Upper lobe of right lung (tissue), 1 donor: Measurements from ENCODE around the gene DGKZ. TPM values are rescaled to one million over a fixed set of nuclear protein-coding genes. Genes with fewer than 3 reads are reported as not detected.

Experiments used
- ATAC-seq: fragments of 200-7000 bp; cut with Tn5 transposase; one replicate; pipeline ENCODE4 v1.9.1; 2020; ENCODE audit warnings: mild to moderate bottlenecking, moderate library complexity
- DNase-seq: peaks from one replicate; pipeline ENCODE4 v3.0.0-alpha.2; 2020
- H3K27ac ChIP-seq: fragments of 200-600 bp; one replicate; pipeline ENCODE4 v1.8.0; 2022
- H3K27me3 ChIP-seq: fragments of 200-600 bp; one replicate; pipeline ENCODE4 v1.8.0; 2022; ENCODE audit warnings: mild to moderate bottlenecking
- H3K36me3 ChIP-seq: fragments of 200-600 bp; one replicate; pipeline ENCODE4 v1.8.0; 2022
- H3K4me1 ChIP-seq: fragments of 200-600 bp; one replicate; pipeline ENCODE4 v1.8.0; 2022
- H3K4me3 ChIP-seq: fragments of 200-600 bp; one replicate; pipeline ENCODE4 v1.8.0; 2022; ENCODE audit warnings: mild to moderate bottlenecking
- H3K9me3 ChIP-seq: fragments of 200-600 bp; one replicate; pipeline ENCODE4 v1.8.0; 2022
- intact Hi-C: fragments of 100-400 bp; cut with DNase I; formaldehyde crosslinking; loops from one replicate; pipeline ENCODE4 v1.11.0; 2022
- total RNA-seq: library from RNA; stranded (reverse); fragmentation: NEBNext Ultra II Directional; extraction: Animal tissue kit (Norgen Biotek cat#: 25700); gene quantifications from one replicate; pipeline ENCODE4 v1.2.1, GENCODE V29; 2021
- TF ChIP-seq, protein P1 (sequence below): fragments of 200-600 bp; IDR thresholded peaks from one replicate; pipeline ENCODE4 v1.8.0; 2022; ENCODE audit warnings: antibody characterized with exemption
- donor health status: DM: no; HTN: yes; CAD: no; lungs with severe emphysema.

The DGKZ gene
- total RNA-seq, 1 donor from 2014 or later, result 50.4 TPM

DNA sequence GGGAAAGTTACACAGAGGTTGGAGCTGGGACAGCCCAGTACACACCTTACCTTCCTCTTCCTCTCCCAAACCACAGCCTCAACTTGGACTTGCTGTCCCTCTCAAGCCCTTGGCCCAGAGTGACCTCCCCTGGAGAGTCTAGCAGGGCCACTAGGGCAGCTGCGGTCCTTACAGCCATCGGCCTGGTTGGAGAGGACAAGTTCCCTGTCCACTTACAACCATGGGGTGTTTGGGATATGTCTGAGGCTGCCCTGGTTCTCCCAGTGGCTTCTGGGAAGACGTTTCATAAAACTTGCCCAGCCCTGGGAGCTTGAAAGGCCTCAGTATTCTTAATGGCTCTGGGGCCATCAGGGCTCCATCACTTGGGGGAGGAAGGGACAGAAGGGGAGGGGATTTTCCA lies 13.1 kb upstream of the DGKZ start:
- H3K27me3 ChIP-seq, result peaks cover 32% of the 10 kb centered on the region
- ATAC-seq (no peak), DNase-seq (no peak)
- peaks cover 24% of the 10 kb centered on the region for H3K4me1 ChIP-seq
- TF ChIP-seq, protein P1, sequence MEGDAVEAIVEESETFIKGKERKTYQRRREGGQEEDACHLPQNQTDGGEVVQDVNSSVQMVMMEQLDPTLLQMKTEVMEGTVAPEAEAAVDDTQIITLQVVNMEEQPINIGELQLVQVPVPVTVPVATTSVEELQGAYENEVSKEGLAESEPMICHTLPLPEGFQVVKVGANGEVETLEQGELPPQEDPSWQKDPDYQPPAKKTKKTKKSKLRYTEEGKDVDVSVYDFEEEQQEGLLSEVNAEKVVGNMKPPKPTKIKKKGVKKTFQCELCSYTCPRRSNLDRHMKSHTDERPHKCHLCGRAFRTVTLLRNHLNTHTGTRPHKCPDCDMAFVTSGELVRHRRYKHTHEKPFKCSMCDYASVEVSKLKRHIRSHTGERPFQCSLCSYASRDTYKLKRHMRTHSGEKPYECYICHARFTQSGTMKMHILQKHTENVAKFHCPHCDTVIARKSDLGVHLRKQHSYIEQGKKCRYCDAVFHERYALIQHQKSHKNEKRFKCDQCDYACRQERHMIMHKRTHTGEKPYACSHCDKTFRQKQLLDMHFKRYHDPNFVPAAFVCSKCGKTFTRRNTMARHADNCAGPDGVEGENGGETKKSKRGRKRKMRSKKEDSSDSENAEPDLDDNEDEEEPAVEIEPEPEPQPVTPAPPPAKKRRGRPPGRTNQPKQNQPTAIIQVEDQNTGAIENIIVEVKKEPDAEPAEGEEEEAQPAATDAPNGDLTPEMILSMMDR, result no peak
- no peak overlapping the region for H3K27ac ChIP-seq
- no peaks in the 10 kb centered on the region for H3K9me3 ChIP-seq
- H3K4me3 ChIP-seq, result no peak overlapping the region
- H3K36me3 ChIP-seq, result no peaks in the 10 kb centered on the region
- intact Hi-C loops, result no loop called here

DNA sequence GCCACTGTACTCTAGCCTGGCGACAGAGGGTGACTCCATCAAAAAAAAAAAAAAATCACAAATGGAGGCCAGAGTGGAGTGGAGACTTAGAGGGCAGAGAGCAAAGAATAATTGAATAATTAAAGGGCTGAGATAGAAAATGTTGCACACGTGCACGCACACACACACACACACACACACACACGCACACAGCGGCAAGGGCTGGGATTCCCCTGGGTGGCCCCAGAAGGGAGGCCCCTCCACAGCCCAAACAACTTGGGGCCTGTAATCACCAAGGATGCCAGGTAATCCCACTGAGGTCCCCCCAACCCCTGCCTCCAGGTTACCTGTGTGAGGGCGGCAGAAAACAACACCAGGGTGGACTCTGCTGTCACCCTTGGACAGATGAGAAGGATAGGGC lies 12.0 kb upstream of the DGKZ start:
- intact Hi-C loops, result no loop called here
- no peak for ATAC-seq
- TF ChIP-seq, protein P1, result no peak
- Histone ChIP-seq H3K4me1 (peaks cover 35% of the 10 kb centered on the region), H3K27ac (no peak overlapping the region), H3K36me3 (no peaks in the 10 kb centered on the region), H3K27me3 (peaks cover 32% of the 10 kb centered on the region), H3K9me3 (no peaks in the 10 kb centered on the region), H3K4me3 (no peak overlapping the region)
- no peak for DNase-seq

GRCh38 chr11:46335890-46336562 lies 11.2 kb upstream of the DGKZ start:
- DNase-seq, result no peak

GRCh38 chr11:46336563-46337180 lies 10.6 kb upstream of the DGKZ start:
- intact Hi-C loops, result no loop called here
- H3K27me3 ChIP-seq, result peaks cover 27% of the 10 kb centered on the region
- H3K4me1 ChIP-seq, result peaks cover 35% of the 10 kb centered on the region
- H3K9me3 ChIP-seq, result no peaks in the 10 kb centered on the region
- TF ChIP-seq, protein P1, result no peak
- H3K27ac ChIP-seq, result no peak overlapping the region
- no peaks in the 10 kb centered on the region for H3K36me3 ChIP-seq
- ATAC-seq (peak; percentile 52), DNase-seq (peak; percentile 85)
- no peak overlapping the region for H3K4me3 ChIP-seq

More at GRCh38 chr11:46335890-46336562, 11.2 kb upstream of the DGKZ start:
- Histone ChIP-seq H3K9me3 (no peaks in the 10 kb centered on the region), H3K27ac (no peak overlapping the region), H3K4me1 (peaks cover 35% of the 10 kb centered on the region), H3K36me3 (no peaks in the 10 kb centered on the region), H3K27me3 (peaks cover 32% of the 10 kb centered on the region), H3K4me3 (no peak overlapping the region)
- ATAC-seq, result no peak
- intact Hi-C loops, result no loop called here
- TF ChIP-seq, protein P1, result no peak

DNA sequence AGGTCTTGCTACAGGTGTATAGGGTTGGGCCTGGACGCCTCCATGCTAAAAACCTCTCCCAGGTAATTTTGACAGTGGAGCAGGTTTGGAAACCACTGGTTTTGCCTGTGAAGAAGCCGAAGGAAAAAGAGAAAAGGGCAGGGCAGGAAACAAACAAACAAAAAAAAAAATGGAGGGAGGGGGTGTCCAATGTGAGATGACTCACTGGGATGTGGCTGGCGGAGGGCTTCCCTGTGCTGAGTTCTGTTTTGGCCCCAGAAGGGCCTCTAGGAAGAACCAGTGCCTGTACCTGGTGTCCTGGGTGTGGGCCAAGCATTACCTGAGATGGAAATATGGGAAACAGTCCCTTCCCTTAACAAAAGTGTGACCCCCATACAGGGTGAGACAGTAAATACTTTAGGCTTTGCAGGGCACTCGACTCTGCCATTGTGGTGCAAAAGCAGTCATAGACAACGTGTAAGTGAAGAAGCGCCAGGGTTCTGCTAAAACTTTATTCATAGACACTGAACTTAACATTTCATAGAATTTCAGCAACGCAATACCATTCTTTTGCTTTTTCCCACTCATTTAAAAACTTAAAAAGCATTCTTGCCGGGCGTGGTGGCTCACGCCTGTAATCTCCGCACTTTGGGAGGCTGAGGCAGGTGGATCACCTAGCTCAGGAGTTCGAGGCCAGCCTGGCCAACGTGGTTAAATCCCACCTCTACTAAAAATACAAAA lies 9.5 kb upstream of the DGKZ start:
- H3K9me3 ChIP-seq, result no peaks in the 10 kb centered on the region
- H3K36me3 ChIP-seq, result no peaks in the 10 kb centered on the region
- no peak for ATAC-seq
- H3K27me3 ChIP-seq, result peaks cover 17% of the 10 kb centered on the region
- H3K27ac ChIP-seq, result no peak overlapping the region
- TF ChIP-seq, protein P1, result no peak
- intact Hi-C loops, result no loop called here
- H3K4me1 ChIP-seq, result peaks cover 33% of the 10 kb centered on the region
- no peak overlapping the region for H3K4me3 ChIP-seq
- no peak for DNase-seq
